Neuronal stem cell (in vitro differentiated cells): ENCODE data around the gene ATP1A3.

ENCODE experiments used
- DNase-seq: peaks from one replicate; pipeline ENCODE4 v3.0.0-alpha.2; 2013; ENCODE audit warnings: low spot score
- H2AFZ ChIP-seq: one replicate; pipeline ENCODE4 v1.6.1; 2013; ENCODE audit warnings: mild to moderate bottlenecking, low read length, inconsistent platforms
- H2AK5ac ChIP-seq: 2 replicates; pipeline ENCODE4 v1.6.1; 2013; ENCODE audit warnings: low read depth, mild to moderate bottlenecking, inconsistent platforms, low read length, moderate library complexity, mixed read lengths
- H2BK120ac ChIP-seq: 2 replicates; pipeline ENCODE4 v1.6.1; 2013; ENCODE audit warnings: low read depth, mild to moderate bottlenecking, inconsistent platforms, low read length, moderate library complexity, mixed read lengths
- H2BK12ac ChIP-seq: one replicate; pipeline ENCODE4 v1.6.1; 2013; ENCODE audit warnings: low read length, inconsistent platforms
- H2BK15ac ChIP-seq: 2 replicates; pipeline ENCODE4 v1.6.1; 2013; ENCODE audit warnings: mild to moderate bottlenecking, low read length, inconsistent platforms, mixed read lengths
- H2BK5ac ChIP-seq: one replicate; pipeline ENCODE4 v1.6.1; 2013; ENCODE audit warnings: inconsistent platforms, mild to moderate bottlenecking, low read length, moderate library complexity
- H3K14ac ChIP-seq: one replicate; pipeline ENCODE4 v1.6.1; 2013; ENCODE audit warnings: low read length, inconsistent platforms
- H3K18ac ChIP-seq: 2 replicates; pipeline ENCODE4 v1.6.1; 2013; ENCODE audit warnings: low read length, inconsistent platforms
- H3K23ac ChIP-seq: 2 replicates; pipeline ENCODE4 v1.6.1; 2013; ENCODE audit warnings: low read depth, mild to moderate bottlenecking, mixed read lengths, low read length, inconsistent platforms; ENCODE audit not compliant: poor library complexity
- H3K27ac ChIP-seq: replicated peaks from 3 replicates; pipeline ENCODE4 v1.5.1; 2013; ENCODE audit warnings: low read length, inconsistent platforms
- H3K27me3 ChIP-seq, 3 experiments: 2 replicates each; pipeline ENCODE4 v1.6.1; 2013; ENCODE audit warnings: low read length in 3 of 3, mild to moderate bottlenecking in 2 of 3, inconsistent platforms in 1 of 3, low read depth in 1 of 3, mixed read lengths in 1 of 3, moderate library complexity in 1 of 3; ENCODE audit not compliant: control insufficient read depth in 3 of 3, insufficient read depth in 3 of 3
- H3K36me3 ChIP-seq, 2 donors: replicated peaks in 1 of 2; 2 replicates each; pipeline ENCODE4 v1.6.1; 2013; ENCODE audit warnings: low read length in 2 of 2; ENCODE audit not compliant: control insufficient read depth in 2 of 2, insufficient read depth in 2 of 2
- H3K4ac ChIP-seq: 2 replicates; pipeline ENCODE4 v1.6.1; 2013; ENCODE audit warnings: inconsistent platforms, mild to moderate bottlenecking, low read length, moderate library complexity
- H3K4me1 ChIP-seq, 2 donors: 1 replicate in 1 of 2; 2 replicates in 1 of 2; pipeline ENCODE4 v1.6.1; 2013; ENCODE audit warnings: low read length in 2 of 2, low read depth in 1 of 2; ENCODE audit not compliant: control insufficient read depth in 2 of 2, insufficient read depth in 1 of 2
- H3K4me2 ChIP-seq: one replicate; pipeline ENCODE4 v1.6.1; 2013; ENCODE audit warnings: mild to moderate bottlenecking, low read length, inconsistent platforms; ENCODE audit not compliant: insufficient read depth, poor library complexity, severe bottlenecking
- H3K4me3 ChIP-seq, 2 donors: 2 replicates each; pipeline ENCODE4 v1.5.1; 2013; ENCODE audit warnings: low read length in 2 of 2, mild to moderate bottlenecking in 2 of 2, inconsistent platforms in 1 of 2, moderate library complexity in 1 of 2
- H3K79me1 ChIP-seq: one replicate; pipeline ENCODE4 v1.6.1; 2013; ENCODE audit warnings: low read depth, mild to moderate bottlenecking, inconsistent platforms, low read length, moderate library complexity
- H3K9ac ChIP-seq: one replicate; pipeline ENCODE4 v1.6.1; 2013; ENCODE audit warnings: mild to moderate bottlenecking, low read depth, low read length, inconsistent platforms; ENCODE audit not compliant: poor library complexity
- H3K9me3 ChIP-seq, 2 donors: replicated peaks in 1 of 2; 2 replicates each; pipeline versions ENCODE3 to v1.6.1; 2013; ENCODE audit warnings: low read length in 2 of 2, mild to moderate bottlenecking in 2 of 2, inconsistent platforms in 1 of 2, low read depth in 1 of 2, mixed read lengths in 1 of 2, moderate library complexity in 1 of 2; ENCODE audit not compliant: control insufficient read depth in 2 of 2, insufficient read depth in 1 of 2
- H4K8ac ChIP-seq: one replicate; pipeline ENCODE4 v1.6.1; 2013; ENCODE audit warnings: low read depth, mild to moderate bottlenecking, inconsistent platforms, low read length, moderate library complexity
- H4K91ac ChIP-seq: one replicate; pipeline ENCODE4 v1.6.1; 2013; ENCODE audit warnings: low read length, low read depth, mild to moderate bottlenecking, inconsistent platforms; ENCODE audit not compliant: poor library complexity
- WGBS, 2 donors: extraction: QIAGEN DNeasy Blood & Tissue Kit; methylation state at CpG; one replicate each; pipeline ENCODE4 v1.1.7; 2013; ENCODE audit warnings: missing lambda C conversion rate in 2 of 2, mixed read lengths in 1 of 2; ENCODE audit not compliant: insufficient read length in 2 of 2, insufficient replicate concordance in 1 of 2; ENCODE audit errors: extremely low coverage in 2 of 2; 5-methylcytosine and 5-hydroxymethylcytosine counted together

Gene ATP1A3

GRCh38 chr19:41967054-41967783 is 26.8 kb downstream of the ATP1A3 start:
- no peak overlapping the region for H2AFZ ChIP-seq
- DNase-seq: no peak
- H2BK12ac ChIP-seq: peak overlapping the region; percentile 10
- H2AK5ac ChIP-seq: peak overlapping the region; percentile 63
- H3K4me1 ChIP-seq: no peaks in the 10 kb centered on the region
- peak overlapping the region; percentile 44 for H3K9ac ChIP-seq
- no peak overlapping the region for H3K27ac ChIP-seq
- H2BK120ac ChIP-seq: peak overlapping the region; percentile 54
- no peak overlapping the region for H2BK15ac ChIP-seq
- H3K27me3 ChIP-seq: no peaks in the 10 kb centered on the region
- peak overlapping the region; percentile 27 for H3K18ac ChIP-seq
- no peak overlapping the region for H4K8ac ChIP-seq
- no peak overlapping the region for H4K91ac ChIP-seq
- peak overlapping the region; percentile 5 for H3K23ac ChIP-seq
- no CpG with 5 or more reads among the region's 26 CpGs for WGBS, 2 donors
- H3K4me2 ChIP-seq: no peak overlapping the region
- peak overlapping the region; percentile 95 for H3K4ac ChIP-seq
- no peak overlapping the region for H3K4me3 ChIP-seq
- no peaks in the 10 kb centered on the region for H3K79me1 ChIP-seq
- no peaks in the 10 kb centered on the region for H3K9me3 ChIP-seq
- H3K36me3 ChIP-seq: peaks cover 0 to 3% of the 10 kb centered on the region in 2 donors
- no peak overlapping the region for H2BK5ac ChIP-seq
- no peak overlapping the region for H3K14ac ChIP-seq

DNA sequence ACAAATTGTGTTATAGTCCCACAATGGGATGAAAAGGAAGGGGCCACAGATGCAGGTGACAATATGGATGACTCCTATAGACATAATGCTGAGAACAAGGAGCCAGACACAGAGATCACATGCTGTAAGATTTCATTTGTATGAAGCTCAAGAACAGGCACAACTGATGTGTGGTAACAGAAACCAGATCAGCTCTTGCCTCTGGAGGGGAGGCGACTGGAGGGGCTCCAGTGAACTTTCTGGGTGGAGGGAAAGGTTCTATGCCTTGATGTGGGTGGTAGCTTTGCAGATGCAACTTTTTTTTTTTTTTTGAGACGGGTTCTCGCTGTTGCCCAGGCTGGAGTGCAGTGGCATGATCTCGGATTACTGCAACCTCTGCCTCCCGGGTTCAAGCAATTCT is 28.9 kb downstream of the ATP1A3 start:
- Histone ChIP-seq H3K27ac (no peak overlapping the region), H3K4ac (no peak overlapping the region), H3K4me3 (no peak overlapping the region), H3K9me3 (no peaks in the 10 kb centered on the region), H3K18ac (no peak overlapping the region), H2BK12ac (no peak overlapping the region), H2AFZ (no peak overlapping the region), H3K36me3 (no peaks in the 10 kb centered on the region), H2BK15ac (no peak overlapping the region), H3K27me3 (no peaks in the 10 kb centered on the region), H4K91ac (no peak overlapping the region), H3K9ac (no peak overlapping the region), H2BK120ac (no peak overlapping the region), H4K8ac (no peak overlapping the region), H3K4me2 (no peak overlapping the region), H2BK5ac (no peak overlapping the region), H3K4me1 (no peaks in the 10 kb centered on the region), H3K23ac (no peak overlapping the region), H3K79me1 (peaks cover 2% of the 10 kb centered on the region), H2AK5ac (no peak overlapping the region), H3K14ac (no peak overlapping the region)
- WGBS, 2 donors: no CpG with 5 or more reads among the region's 5 CpGs
- DNase-seq: no peak

GRCh38 chr19:41960973-41961372 is 33.1 kb downstream of the ATP1A3 start:
- Histone ChIP-seq H2BK120ac (no peak overlapping the region), H3K27ac (no peak overlapping the region), H3K14ac (no peak overlapping the region), H3K9me3 (no peaks in the 10 kb centered on the region), H3K79me1 (peaks cover 7% of the 10 kb centered on the region), H3K4me2 (no peak overlapping the region), H2BK5ac (no peak overlapping the region), H3K4me1 (peaks cover 6 to 7% of the 10 kb centered on the region in 2 donors), H4K8ac (no peak overlapping the region), H3K4ac (no peak overlapping the region), H3K18ac (no peak overlapping the region), H2AFZ (no peak overlapping the region), H3K27me3 (no peaks in the 10 kb centered on the region), H4K91ac (no peak overlapping the region), H2AK5ac (no peak overlapping the region), H3K36me3 (peaks cover 0 to 7% of the 10 kb centered on the region in 2 donors), H3K23ac (no peak overlapping the region), H3K4me3 (no peak overlapping the region), H2BK15ac (no peak overlapping the region), H2BK12ac (no peak overlapping the region), H3K9ac (no peak overlapping the region)
- no CpG with 5 or more reads among the region's 5 CpGs for WGBS, 2 donors
- DNase-seq: no peak

- H3K79me1 ChIP-seq: peaks cover 7% of the 10 kb centered on the region
- H3K9me3 ChIP-seq: no peaks in the 10 kb centered on the region
- H4K91ac ChIP-seq: no peak within 1 kb of the TSS
- H3K4me2 ChIP-seq: peak within 1 kb of the TSS; percentile 95
- H2BK12ac ChIP-seq: no peak within 1 kb of the TSS
- H3K14ac ChIP-seq: no peak within 1 kb of the TSS
- peak; percentile 90 for DNase-seq
- no peak within 1 kb of the TSS for H4K8ac ChIP-seq
- H3K36me3 ChIP-seq: peaks cover 0 to 8% of the 10 kb centered on the region in 2 donors
- no CpG with 5 or more reads among the region's 46 CpGs for WGBS, 2 donors
- peak within 1 kb of the TSS; percentile 88 for H2AK5ac ChIP-seq
- peak within 1 kb of the TSS; percentile 90 for H3K18ac ChIP-seq
- no peak within 1 kb of the TSS for H2BK15ac ChIP-seq
- peak within 1 kb of the TSS; percentile 98 for H3K9ac ChIP-seq
- H3K23ac ChIP-seq: peak within 1 kb of the TSS; percentile 95
- peak within 1 kb of the TSS; percentile 73 to 91 for H3K4me3 ChIP-seq
- H2BK5ac ChIP-seq: no peak within 1 kb of the TSS
- peak within 1 kb of the TSS; percentile 94 for H2AFZ ChIP-seq
- peak within 1 kb of the TSS; percentile 49 for H3K27ac ChIP-seq
- H3K4ac ChIP-seq: no peak within 1 kb of the TSS
- H2BK120ac ChIP-seq: no peak within 1 kb of the TSS
- no peaks in the 10 kb centered on the region for H3K27me3 ChIP-seq
- peaks cover 6 to 7% of the 10 kb centered on the region in 2 donors for H3K4me1 ChIP-seq
Observed at GRCh38 chr19:41959056-41960053, 34.7 kb downstream of the ATP1A3 start, which contains the start of gene RABAC1. RABAC1 (minus strand) TSS chr19:41959321; CDS start chr19:41959292, 29 bp downstream.
